Naive B cell (primary cell): ENCODE data around the gene UAP1. TPM values are rescaled to one million over a fixed set of nuclear protein-coding genes. Genes with fewer than 3 reads are reported as not detected.
"Not testable (repeated sequence)": the region's sequence is repeated elsewhere in the genome, so short reads cannot be mapped to it uniquely, and the experiment has no call there.

ENCODE experiments used
- ATAC-seq, 2 donors: fragments of 150-1000 bp; cut with Tn5 transposase; 2 replicates each; pipeline ENCODE4 v1.10.0; 2021; ENCODE audit warnings: low read depth in 2 of 2, mild to moderate bottlenecking in 2 of 2, moderate library complexity in 2 of 2
- DNase-seq: peaks from one replicate; pipeline ENCODE4 v3.0.0; 2022
- H3K27ac Mint-ChIP-seq, 6 donors: one replicate each; pipeline ENCODE4 v1.8.0; 2020 to 2022; ENCODE audit warnings: mild to moderate bottlenecking in 6 of 6, mixed read lengths in 6 of 6, moderate library complexity in 5 of 6, inconsistent platforms in 2 of 6
- H3K27me3 Mint-ChIP-seq, 3 donors: one replicate each; pipeline ENCODE4 v1.8.0; 2021 to 2022; ENCODE audit warnings: mixed read lengths in 3 of 3, mild to moderate bottlenecking in 1 of 3
- H3K36me3 Mint-ChIP-seq, 2 donors: one replicate each; pipeline ENCODE4 v1.8.0; 2020 to 2022; ENCODE audit warnings: mixed read lengths in 2 of 2, inconsistent platforms in 1 of 2, mild to moderate bottlenecking in 1 of 2
- H3K4me1 Mint-ChIP-seq, 3 donors: one replicate each; pipeline ENCODE4 v1.8.0; 2020 to 2022; ENCODE audit warnings: mixed read lengths in 3 of 3, inconsistent platforms in 1 of 3, mild to moderate bottlenecking in 1 of 3, moderate library complexity in 1 of 3
- H3K4me3 Mint-ChIP-seq, 8 donors: one replicate each; pipeline ENCODE4 v1.8.0; 2020 to 2022; ENCODE audit warnings: mild to moderate bottlenecking in 8 of 8, mixed read lengths in 8 of 8, moderate library complexity in 8 of 8, inconsistent platforms in 2 of 8
- H3K9me3 Mint-ChIP-seq, 7 donors: one replicate each; pipeline ENCODE4 v1.8.0; 2020 to 2022; ENCODE audit warnings: mixed read lengths in 7 of 7, mild to moderate bottlenecking in 5 of 7, inconsistent platforms in 2 of 7, moderate library complexity in 1 of 7
- polyA plus RNA-seq, 6 donors: library from polyadenylated mRNA; unstranded; fragments of 300-500 nt; fragmentation: Illumina TruSeq; gene quantifications; one replicate each; pipeline ENCODE4 v1.2.3, GENCODE V29; 2021; ENCODE audit warnings: low read depth in 6 of 6

The UAP1 gene
- polyA plus RNA-seq, 6 donors from 2014 or later: 15.8 to 50.0 (median 19.9) TPM

GRCh38 chr1:162571696-162572095 lies 10.2 kb downstream of the UAP1 start:
- Mint-ChIP-seq H3K27ac (peak overlapping the region in 1 of 6 donors; percentile 4), H3K4me1 (no peaks in the 10 kb centered on the region), H3K4me3 (no peak overlapping the region), H3K9me3 (no peaks in the 10 kb centered on the region), H3K36me3 (no peaks in the 10 kb centered on the region), H3K27me3 (no peaks in the 10 kb centered on the region)
- no peak for DNase-seq
- ATAC-seq: no peak

GRCh38 chr1:162573136-162573535 lies 11.6 kb downstream of the UAP1 start:
- H3K9me3 Mint-ChIP-seq: no peaks in the 10 kb centered on the region
- no peaks in the 10 kb centered on the region for H3K4me1 Mint-ChIP-seq
- H3K27me3 Mint-ChIP-seq: no peaks in the 10 kb centered on the region
- peaks cover 0 to 2% of the 10 kb centered on the region in 2 donors for H3K36me3 Mint-ChIP-seq
- DNase-seq (no peak), ATAC-seq (no peak)
- no peak overlapping the region for H3K4me3 Mint-ChIP-seq
- H3K27ac Mint-ChIP-seq: peak overlapping the region in 1 of 6 donors; percentile 47

DNA sequence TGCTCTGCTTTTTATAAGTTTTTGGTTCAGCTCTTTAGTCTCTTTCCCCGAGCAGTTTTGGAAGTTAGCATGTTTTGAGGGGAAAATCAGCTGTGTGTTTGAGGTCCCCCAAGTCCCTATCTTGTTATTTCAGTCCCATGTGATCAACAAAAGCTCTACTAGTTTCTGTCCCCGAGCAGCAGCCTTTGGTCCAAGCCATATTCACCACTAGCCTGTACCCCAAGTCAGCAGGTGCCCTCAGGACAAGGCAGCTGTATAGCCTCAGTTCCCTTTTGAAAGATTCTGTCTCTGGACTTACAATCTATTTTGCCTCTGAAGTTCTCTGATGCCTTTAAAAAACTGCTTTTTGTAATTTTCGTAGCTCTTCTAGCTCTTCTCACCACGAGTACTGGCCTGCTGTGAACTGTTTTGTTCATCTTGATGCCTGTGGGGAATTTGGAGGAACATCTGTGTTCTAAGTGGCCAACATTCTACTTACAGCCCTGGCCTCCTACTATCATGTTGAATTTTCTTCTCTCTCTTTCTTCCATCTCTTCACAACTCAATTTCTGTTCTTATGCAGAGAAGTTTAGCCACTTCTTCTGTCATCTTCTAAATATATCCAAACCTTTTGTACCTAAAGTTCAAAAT lies 16.7 kb downstream of the UAP1 start:
- DNase-seq (no peak), ATAC-seq (no peak)
- H3K9me3 Mint-ChIP-seq: no peaks in the 10 kb centered on the region
- H3K4me1 Mint-ChIP-seq: no peaks in the 10 kb centered on the region
- peaks cover 9 to 23% of the 10 kb centered on the region in 2 donors for H3K36me3 Mint-ChIP-seq
- no peak overlapping the region for H3K4me3 Mint-ChIP-seq
- no peaks in the 10 kb centered on the region for H3K27me3 Mint-ChIP-seq
- H3K27ac Mint-ChIP-seq: no peak overlapping the region

GRCh38 chr1:162578936-162579335 lies 17.4 kb downstream of the UAP1 start:
- H3K4me3 Mint-ChIP-seq: no peak overlapping the region
- H3K9me3 Mint-ChIP-seq: no peaks in the 10 kb centered on the region
- no peaks in the 10 kb centered on the region for H3K4me1 Mint-ChIP-seq
- ATAC-seq (no peak), DNase-seq (no peak)
- H3K36me3 Mint-ChIP-seq: peaks cover 9 to 23% of the 10 kb centered on the region in 2 donors
- H3K27ac Mint-ChIP-seq: no peak overlapping the region
- H3K27me3 Mint-ChIP-seq: no peaks in the 10 kb centered on the region

DNA sequence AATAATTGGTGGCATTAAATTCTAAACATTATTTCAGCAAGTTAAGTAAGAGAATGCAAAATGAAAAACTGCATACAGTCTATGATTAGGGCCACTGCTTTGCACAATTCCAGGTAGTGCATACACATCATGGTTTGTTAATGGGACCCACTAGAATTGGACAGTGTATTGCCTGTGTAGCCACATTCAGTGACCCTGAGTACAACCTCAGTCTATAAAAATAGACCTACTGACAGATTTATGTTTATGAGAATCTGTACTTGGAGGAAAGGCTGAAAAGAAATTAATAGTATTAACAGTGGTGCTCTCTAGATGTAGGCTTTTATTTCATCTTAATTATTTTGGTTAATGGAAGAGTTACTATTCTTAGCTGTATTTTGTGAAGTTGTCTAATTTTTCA lies 18.8 kb downstream of the UAP1 start:
- Mint-ChIP-seq H3K36me3 (peaks cover 9 to 23% of the 10 kb centered on the region in 2 donors), H3K4me3 (no peak overlapping the region), H3K9me3 (no peaks in the 10 kb centered on the region), H3K4me1 (no peaks in the 10 kb centered on the region), H3K27me3 (no peaks in the 10 kb centered on the region), H3K27ac (no peak overlapping the region)
- ATAC-seq (no peak), DNase-seq (no peak)

DNA sequence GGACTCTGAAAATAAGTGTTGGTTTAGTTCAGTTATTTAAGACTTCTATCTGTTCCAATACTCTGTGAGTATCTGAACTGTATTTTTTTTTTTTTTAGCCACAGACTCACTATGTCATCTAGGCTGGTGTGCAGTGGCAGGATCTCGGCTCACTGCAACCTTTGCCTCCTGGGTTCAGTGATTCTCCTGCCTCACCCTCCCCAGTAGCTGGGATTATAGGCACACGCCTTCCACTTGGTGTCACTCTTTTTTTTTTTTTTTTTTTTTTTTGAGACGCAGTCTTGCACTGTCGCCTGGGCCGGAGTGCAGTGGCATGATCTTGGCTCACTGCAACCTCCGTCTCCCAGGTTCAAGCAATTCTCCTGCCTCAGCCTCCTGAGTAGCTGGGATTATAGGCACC lies 21.4 kb downstream of the UAP1 start:
- Mint-ChIP-seq H3K36me3 (peaks cover 13 to 23% of the 10 kb centered on the region in 2 donors), H3K27ac (peak overlapping the region in 1 of 6 donors; percentile 47)
- not testable (repeated sequence) for H3K9me3 Mint-ChIP-seq, H3K4me1 Mint-ChIP-seq, H3K27me3 Mint-ChIP-seq, DNase-seq, ATAC-seq, H3K4me3 Mint-ChIP-seq

GRCh38 chr1:162585101-162585500 lies 23.6 kb downstream of the UAP1 start:
- not testable (repeated sequence) for H3K9me3 Mint-ChIP-seq, ATAC-seq, H3K4me3 Mint-ChIP-seq, H3K4me1 Mint-ChIP-seq, H3K27me3 Mint-ChIP-seq, DNase-seq
- peaks cover 15 to 16% of the 10 kb centered on the region in 2 donors for H3K36me3 Mint-ChIP-seq
- peak overlapping the region in 1 of 6 donors; percentile 24 for H3K27ac Mint-ChIP-seq

- no peaks in the 10 kb centered on the region for H3K27me3 Mint-ChIP-seq
- H3K9me3 Mint-ChIP-seq: no peaks in the 10 kb centered on the region
- peak overlapping the region in 1 of 8 donors; percentile 61 for H3K4me3 Mint-ChIP-seq
- H3K27ac Mint-ChIP-seq: no peak overlapping the region
- DNase-seq (no peak), ATAC-seq (no peak)
- peaks cover 2 to 12% of the 10 kb centered on the region in 2 donors for H3K36me3 Mint-ChIP-seq
- H3K4me1 Mint-ChIP-seq: no peaks in the 10 kb centered on the region
Observed at GRCh38 chr1:162587347-162587746, 25.8 kb downstream of the UAP1 start.

DNA sequence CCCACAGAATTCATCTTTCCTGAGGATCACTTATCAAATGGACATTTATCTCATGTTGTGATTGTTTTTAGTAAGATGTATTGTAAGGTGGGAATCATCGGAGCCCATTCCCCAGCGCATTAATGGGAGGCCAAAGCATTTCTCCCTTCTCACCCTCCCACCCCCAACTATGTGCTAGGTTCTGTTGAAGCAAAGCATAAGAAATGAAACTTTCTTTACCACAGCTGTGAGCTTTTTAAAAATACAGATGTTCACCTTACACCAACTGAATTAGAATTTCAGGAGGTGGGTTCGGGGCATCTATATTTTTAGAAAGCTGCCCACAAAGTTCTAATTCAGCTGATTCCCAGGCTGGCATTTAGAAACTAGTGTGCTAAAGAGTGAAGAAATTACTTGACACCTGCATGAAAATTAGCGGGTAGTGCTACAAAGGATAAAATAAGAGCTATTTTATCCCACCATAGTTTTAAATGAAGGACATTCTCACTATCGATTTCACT lies 26.3 kb downstream of the UAP1 start:
- Mint-ChIP-seq H3K4me3 (no peak overlapping the region), H3K4me1 (no peaks in the 10 kb centered on the region), H3K9me3 (no peaks in the 10 kb centered on the region), H3K27ac (no peak overlapping the region), H3K27me3 (no peaks in the 10 kb centered on the region), H3K36me3 (peaks cover 7 to 12% of the 10 kb centered on the region in 2 donors)
- ATAC-seq (no peak), DNase-seq (no peak)

DNA sequence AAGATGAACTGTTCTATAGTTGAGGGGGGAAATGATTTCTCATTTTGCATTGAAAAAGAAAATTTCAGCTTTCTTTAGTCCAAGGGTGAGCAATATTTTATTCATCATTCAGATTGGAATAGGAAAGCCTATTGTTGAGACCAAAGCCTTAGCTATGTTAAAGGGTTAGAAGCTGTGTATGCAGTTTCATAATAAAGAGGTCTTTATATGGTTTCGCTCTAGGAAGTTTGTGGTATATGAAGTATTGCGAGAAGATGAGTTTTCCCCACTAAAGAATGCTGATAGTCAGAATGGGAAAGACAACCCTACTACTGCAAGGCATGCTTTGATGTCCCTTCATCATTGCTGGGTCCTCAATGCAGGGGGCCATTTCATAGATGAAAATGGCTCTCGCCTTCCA lies 28.6 kb downstream of the UAP1 start:
- Mint-ChIP-seq H3K36me3 (peaks cover 8 to 12% of the 10 kb centered on the region in 2 donors), H3K4me3 (no peak overlapping the region), H3K27ac (peak overlapping the region in 1 of 6 donors; percentile 53), H3K27me3 (no peaks in the 10 kb centered on the region), H3K4me1 (no peaks in the 10 kb centered on the region), H3K9me3 (no peaks in the 10 kb centered on the region)
- ATAC-seq (no peak), DNase-seq (no peak)

DNA sequence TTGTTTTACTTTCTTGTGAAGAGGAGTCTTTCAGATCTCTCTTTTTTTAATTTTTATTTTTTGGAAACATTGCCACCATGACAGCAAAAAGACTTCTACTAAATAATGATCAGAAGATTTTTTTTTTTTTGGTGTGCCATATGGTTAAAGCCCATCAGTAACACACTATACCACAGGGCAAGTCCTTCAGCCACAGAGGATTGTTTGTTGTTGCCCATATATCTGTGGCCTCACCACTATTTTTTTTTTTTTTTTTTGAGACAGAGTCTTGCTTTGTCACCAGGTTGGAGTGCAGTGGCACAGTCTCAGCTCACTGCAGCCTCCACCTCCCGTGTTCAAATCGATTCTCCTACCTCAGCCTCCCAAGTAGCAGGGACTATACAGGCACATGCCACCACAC lies 29.2 kb downstream of the UAP1 start:
- no peak for ATAC-seq
- Mint-ChIP-seq H3K9me3 (no peaks in the 10 kb centered on the region), H3K4me3 (no peak overlapping the region), H3K27ac (no peak overlapping the region), H3K27me3 (no peaks in the 10 kb centered on the region), H3K4me1 (no peaks in the 10 kb centered on the region), H3K36me3 (peaks cover 8 to 12% of the 10 kb centered on the region in 2 donors)
- no peak for DNase-seq

GRCh38 chr1:162596514-162597170 lies 35.1 kb downstream of the UAP1 start:
- DNase-seq (no peak), ATAC-seq (no peak)
- Mint-ChIP-seq H3K4me1 (no peaks in the 10 kb centered on the region), H3K27ac (no peak overlapping the region), H3K4me3 (no peak overlapping the region), H3K9me3 (no peaks in the 10 kb centered on the region), H3K27me3 (no peaks in the 10 kb centered on the region), H3K36me3 (peaks cover 8 to 10% of the 10 kb centered on the region in 2 donors)

DNA sequence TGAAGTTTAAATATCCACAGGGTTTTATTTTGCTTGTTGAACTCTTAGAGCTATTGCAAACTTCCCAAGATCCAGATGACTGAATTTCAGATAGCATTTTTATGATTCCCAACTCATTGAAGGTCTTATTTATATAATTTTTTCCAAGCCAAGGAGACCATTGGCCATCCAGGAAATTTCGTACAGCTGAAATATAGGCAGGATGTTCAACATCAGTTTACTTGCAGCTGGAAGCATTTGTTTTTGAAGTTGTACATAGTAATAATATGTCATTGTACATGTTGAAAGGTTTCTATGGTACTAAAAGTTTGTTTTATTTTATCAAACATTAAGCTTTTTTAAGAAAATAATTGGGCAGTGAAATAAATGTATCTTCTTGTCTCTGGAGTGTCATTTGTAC lies 37.9 kb downstream of the UAP1 start:
- ATAC-seq (no peak), DNase-seq (no peak)
- H3K27ac Mint-ChIP-seq: no peak overlapping the region
- H3K36me3 Mint-ChIP-seq: peaks cover 0 to 10% of the 10 kb centered on the region in 2 donors
- H3K27me3 Mint-ChIP-seq: no peaks in the 10 kb centered on the region
- no peaks in the 10 kb centered on the region for H3K9me3 Mint-ChIP-seq
- H3K4me3 Mint-ChIP-seq: no peak overlapping the region
- H3K4me1 Mint-ChIP-seq: no peaks in the 10 kb centered on the region

GRCh38 chr1:162603117-162603516 lies 41.6 kb downstream of the UAP1 start:
- not testable (repeated sequence) for H3K27me3 Mint-ChIP-seq, H3K9me3 Mint-ChIP-seq, H3K4me3 Mint-ChIP-seq, H3K4me1 Mint-ChIP-seq, H3K36me3 Mint-ChIP-seq, DNase-seq, H3K27ac Mint-ChIP-seq, ATAC-seq
